Measurements from ENCODE around the gene PTX3.

DNA sequence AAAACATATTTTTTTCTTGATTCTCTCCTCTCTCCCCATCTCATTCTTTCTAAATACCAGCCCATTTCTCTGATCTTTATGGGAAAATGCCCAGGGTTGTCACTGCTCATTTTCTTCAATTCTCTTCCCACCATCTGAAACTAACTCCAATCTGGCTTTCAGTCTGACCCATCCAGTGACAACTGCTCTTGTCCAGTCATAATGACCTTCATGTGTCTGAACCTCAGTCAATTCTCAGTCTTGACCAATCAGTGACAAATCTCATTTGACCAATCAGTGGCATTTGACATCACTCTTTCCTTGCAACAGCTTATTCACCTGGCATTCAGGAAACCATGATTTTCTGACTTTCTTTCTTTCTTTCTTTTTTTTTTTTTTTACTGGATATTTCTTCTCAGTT is 51.5 kb downstream of the PTX3 start:
- no peak for TF ChIP-seq POLR2AphosphoS5 (IDR thresholded peaks at IDR 0.05)
- TF ChIP-seq POLR2A (IDR thresholded peaks at IDR 0.05): no peak

All from breast epithelium (tissue), 3 donors.